ENCODE data around the gene GJD3. TPM values are rescaled to one million over a fixed set of nuclear protein-coding genes. Genes with fewer than 3 reads are reported as not detected.

Gene GJD3
- total and polyA plus RNA-seq, 2 donors (not counting 3 experiments of a cell fraction or from before 2014, with no cell fraction given), result 0.10 to 0.40 TPM

DNA sequence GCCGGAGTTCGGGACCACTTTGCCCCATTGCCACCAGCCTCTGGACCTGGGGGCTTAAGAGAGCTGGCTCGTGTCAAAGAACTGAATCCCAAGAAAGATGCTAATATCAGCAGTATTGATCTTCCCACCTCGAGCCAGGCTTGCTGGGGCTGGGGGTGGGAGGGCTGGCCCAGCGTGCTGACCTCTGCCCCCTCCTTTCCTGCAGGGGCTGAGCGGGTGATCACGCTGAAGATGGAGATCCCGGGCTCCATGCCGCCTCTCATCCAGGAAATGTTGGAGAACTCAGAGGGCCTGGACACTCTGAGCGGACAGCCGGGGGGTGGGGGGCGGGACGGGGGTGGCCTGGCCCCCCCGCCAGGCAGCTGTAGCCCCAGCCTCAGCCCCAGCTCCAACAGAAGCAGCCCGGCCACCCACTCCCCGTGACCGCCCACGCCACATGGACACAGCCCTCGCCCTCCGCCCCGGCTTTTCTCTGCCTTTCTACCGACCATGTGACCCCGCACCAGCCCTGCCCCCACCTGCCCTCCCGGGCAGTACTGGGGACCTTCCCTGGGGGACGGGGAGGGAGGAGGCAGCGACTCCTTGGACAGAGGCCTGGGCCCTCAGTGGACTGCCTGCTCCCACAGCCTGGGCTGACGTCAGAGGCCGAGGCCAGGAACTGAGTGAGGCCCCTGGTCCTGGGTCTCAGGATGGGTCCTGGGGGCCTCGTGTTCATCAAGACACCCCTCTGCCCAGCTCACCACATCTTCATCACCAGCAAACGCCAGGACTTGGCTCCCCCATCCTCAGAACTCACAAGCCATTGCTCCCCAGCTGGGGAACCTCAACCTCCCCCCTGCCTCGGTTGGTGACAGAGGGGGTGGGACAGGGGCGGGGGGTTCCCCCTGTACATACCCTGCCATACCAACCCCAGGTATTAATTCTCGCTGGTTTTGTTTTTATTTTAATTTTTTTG lies 8.5 kb downstream of the GJD3 start:
- ChIA-PET CTCF (interaction anchor here (1.6 to 18.3 kb wide), 8 partner anchors 12 to 177 kb away, joined by 6 to 530 read pairs (median 34); partner anchors contain the start of gene RARA), POLR2A (interaction anchor here (1.8 kb wide), 1 partner anchor 53 kb away, joined by 10 read pairs; no protein-coding TSS in a partner anchor)
- dilution Hi-C loops (cut with MboI; ENCODE audit: extremely low pct_ligation_motif_present, low sequenced_read_pairs) (no loop called here), intact Hi-C loops (cut with micrococcal nuclease) (loop anchor here (1.0 kb wide), 3 partner anchors 42 to 154 kb away; no protein-coding TSS in a partner anchor)
- Histone ChIP-seq H3K27me3 (ENCODE audit: control insufficient read depth in 2 of 2, insufficient read depth in 2 of 2, low read length in 2 of 2) (no peaks in the 10 kb centered on the region), H3K4me3 (replicated peaks in 1 of 3; ENCODE audit: insufficient read depth in 1 of 3, low read depth in 1 of 3, low read length in 3 of 3) (no peak overlapping the region), H3K4me2 (ENCODE audit: insufficient read depth, low read length) (no peak overlapping the region), H4K20me1 (replicated peaks; ENCODE audit: control insufficient read depth, extremely low read depth, insufficient read depth, low read length) (no peaks in the 10 kb centered on the region), H3K9ac (replicated peaks; ENCODE audit: extremely low read depth, insufficient read depth, low read length) (no peak overlapping the region), H3K36me3 (ENCODE audit: control insufficient read depth in 2 of 2, extremely low read depth in 1 of 2, insufficient read depth in 2 of 2, low read length in 2 of 2) (peaks cover 6 to 35% of the 10 kb centered on the region in 2 experiments), H2AFZ (ENCODE audit: low read depth, low read length) (no peak overlapping the region), H3K4me1 (ENCODE audit: control insufficient read depth, extremely low read depth, insufficient read depth, low read length) (peaks cover 4% of the 10 kb centered on the region), H3K79me2 (ENCODE audit: control insufficient read depth, insufficient read depth, low read length) (no peaks in the 10 kb centered on the region), H3K9me1 (replicated peaks; ENCODE audit: control insufficient read depth, extremely low read depth, insufficient read depth, low read length) (no peaks in the 10 kb centered on the region), H3K9me3 (replicated peaks; ENCODE audit: control insufficient read depth, insufficient read depth, low read length) (no peaks in the 10 kb centered on the region), H3K27ac (ENCODE audit: insufficient read depth, low read depth, low read length) (no peak overlapping the region)
- no peak for DNase-seq (ENCODE audit: low read depth, low spot score)
- no peak for FAIRE-seq
- BruUV-seq (replicated peaks), result no TSS peak
- TF ChIP-seq POLR2AphosphoS5 (IDR thresholded peaks at IDR 0.05; ENCODE audit: insufficient read depth, low read depth, low read length), result no peak
- TF ChIP-seq, protein P1, sequence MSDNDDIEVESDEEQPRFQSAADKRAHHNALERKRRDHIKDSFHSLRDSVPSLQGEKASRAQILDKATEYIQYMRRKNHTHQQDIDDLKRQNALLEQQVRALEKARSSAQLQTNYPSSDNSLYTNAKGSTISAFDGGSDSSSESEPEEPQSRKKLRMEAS (IDR thresholded peaks at IDR 0.05; ENCODE audit: insufficient read depth, insufficient read length), result no peak
- TF ChIP-seq FOS (IDR thresholded peaks at IDR 0.05; ENCODE audit: borderline replicate concordance, insufficient read depth, low read length), result no peak
- no peak for TF ChIP-seq MYC (IDR thresholded peaks at IDR 0.05; ENCODE audit: low read depth, low read length)
- TF ChIP-seq GATA2 (IDR thresholded peaks at IDR 0.05; ENCODE audit: insufficient read depth, insufficient read length, low read depth, low read length), result no peak
- TF ChIP-seq POLR2A (IDR thresholded peaks at IDR 0.05; ENCODE audit: low read depth, low read length), result no peak
- TF ChIP-seq, protein P2, sequence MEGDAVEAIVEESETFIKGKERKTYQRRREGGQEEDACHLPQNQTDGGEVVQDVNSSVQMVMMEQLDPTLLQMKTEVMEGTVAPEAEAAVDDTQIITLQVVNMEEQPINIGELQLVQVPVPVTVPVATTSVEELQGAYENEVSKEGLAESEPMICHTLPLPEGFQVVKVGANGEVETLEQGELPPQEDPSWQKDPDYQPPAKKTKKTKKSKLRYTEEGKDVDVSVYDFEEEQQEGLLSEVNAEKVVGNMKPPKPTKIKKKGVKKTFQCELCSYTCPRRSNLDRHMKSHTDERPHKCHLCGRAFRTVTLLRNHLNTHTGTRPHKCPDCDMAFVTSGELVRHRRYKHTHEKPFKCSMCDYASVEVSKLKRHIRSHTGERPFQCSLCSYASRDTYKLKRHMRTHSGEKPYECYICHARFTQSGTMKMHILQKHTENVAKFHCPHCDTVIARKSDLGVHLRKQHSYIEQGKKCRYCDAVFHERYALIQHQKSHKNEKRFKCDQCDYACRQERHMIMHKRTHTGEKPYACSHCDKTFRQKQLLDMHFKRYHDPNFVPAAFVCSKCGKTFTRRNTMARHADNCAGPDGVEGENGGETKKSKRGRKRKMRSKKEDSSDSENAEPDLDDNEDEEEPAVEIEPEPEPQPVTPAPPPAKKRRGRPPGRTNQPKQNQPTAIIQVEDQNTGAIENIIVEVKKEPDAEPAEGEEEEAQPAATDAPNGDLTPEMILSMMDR (IDR thresholded peaks at IDR 0.05; ENCODE audit: extremely low read depth in 1 of 2, insufficient read depth in 1 of 2, low read depth in 1 of 2, low read length in 2 of 2), result no peak
- no peak for TF ChIP-seq JUN (IDR thresholded peaks at IDR 0.05; ENCODE audit: borderline replicate concordance, insufficient read depth, insufficient read length, low read depth)
- no peak for TF ChIP-seq EZH2 (IDR thresholded peaks at IDR 0.05; ENCODE audit: borderline replicate concordance, low read depth, low read length, severe bottlenecking)

Data from endothelial cell of umbilical vein (primary cell).